ENCODE measurements around the gene CD47.

DNA sequence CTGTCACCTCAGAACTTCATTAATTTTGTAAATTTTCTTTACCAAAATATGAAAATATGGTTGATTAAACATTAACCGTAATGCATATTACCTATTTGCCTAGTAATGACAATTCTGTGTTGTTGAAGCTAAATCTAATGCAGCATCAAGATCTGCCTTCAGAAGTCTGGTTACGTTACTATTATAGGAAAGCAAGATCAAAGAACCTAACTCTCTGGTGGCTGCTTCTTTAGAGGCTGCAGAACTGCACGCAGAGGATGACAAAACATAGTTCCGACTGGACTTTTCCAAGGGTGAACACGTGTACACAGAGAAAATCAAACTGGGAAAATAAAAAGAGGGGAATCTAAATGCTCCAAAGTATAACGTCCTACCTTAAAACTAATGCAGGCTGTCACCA, 20.5 kb downstream of the CD47 start:
- no peak for TF ChIP-seq CTCF (conservative IDR thresholded peaks at IDR 0.05; ENCODE audit: low read length)
- TF ChIP-seq EZH2phosphoT487 (IDR thresholded peaks at IDR 0.05; ENCODE audit: borderline replicate concordance) = no peak

Data from Loucy (cell line).